Measurements from ENCODE around the gene LIPC.

- TF ChIP-seq CTCF (IDR thresholded peaks at IDR 0.05) (no peak), POLR2A (IDR thresholded peaks at IDR 0.05) (no peak)
These were observed 97.2 kb downstream of the LIPC start for GRCh38 chr15:58529041-58529440.

Data from thyroid gland (tissue), 4 donors.